H1 (cell line): ENCODE results near the gene TBC1D16. TPM values are rescaled to one million over a fixed set of nuclear protein-coding genes. Genes with fewer than 3 reads are reported as not detected.

Source experiments
- CTCF ChIA-PET: fragments of 300-600 bp; sonication (Branson Sonifier 250); formaldehyde crosslinking; loops from one replicate; lab custom pipeline; 2021; ENCODE audit not compliant: partially characterized antibody; lab: Charles Lee
- POLR2A ChIA-PET: fragments of 300-600 bp; sonication (Branson Sonifier 250); formaldehyde crosslinking; loops from one replicate; lab custom pipeline; 2021; ENCODE audit warnings: inconsistent platforms; ENCODE audit not compliant: partially characterized antibody; lab: Charles Lee
- DNase-seq, 2 experiments: peaks; one replicate each; pipeline versions ENCODE4 v3.0.0 to v3.0.0-alpha.2; 2010 to 2022; ENCODE audit warnings: low spot score in 2 of 2, low read depth in 1 of 2, mixed read lengths in 1 of 2
- FAIRE-seq: peaks from 2 replicates; lab custom pipeline; 2011; peaks lifted over from hg19 to GRCh38; lab: Jason Lieb, UNC
- H2AFZ ChIP-seq: 2 replicates; pipeline ENCODE4 v1.8.1; 2012; ENCODE audit warnings: low read length, inconsistent platforms
- H2AK5ac ChIP-seq: 2 replicates; pipeline ENCODE4 v1.6.1; 2013; ENCODE audit warnings: low read depth, low read length
- H2BK120ac ChIP-seq: replicated peaks from 2 replicates; pipeline ENCODE3; 2013; ENCODE audit warnings: low read depth, low read length, inconsistent platforms
- H2BK12ac ChIP-seq: 2 replicates; pipeline ENCODE4 v1.6.1; 2013; ENCODE audit warnings: low read depth, low read length
- H2BK15ac ChIP-seq: 2 replicates; pipeline ENCODE4 v1.6.1; 2013; ENCODE audit warnings: low read length
- H2BK20ac ChIP-seq: 2 replicates; pipeline ENCODE4 v1.6.1; 2013; ENCODE audit warnings: low read length
- H2BK5ac ChIP-seq: 2 replicates; pipeline ENCODE4 v1.6.1; 2013; ENCODE audit warnings: low read depth, low read length
- H3K14ac ChIP-seq: 2 replicates; pipeline ENCODE4 v1.6.1; 2013; ENCODE audit warnings: inconsistent platforms; ENCODE audit not compliant: insufficient read length
- H3K18ac ChIP-seq: 2 replicates; pipeline ENCODE4 v1.6.1; 2013; ENCODE audit warnings: low read length; ENCODE audit errors: extremely low read depth
- H3K23ac ChIP-seq: 2 replicates; pipeline ENCODE4 v1.6.1; 2013; ENCODE audit warnings: inconsistent platforms; ENCODE audit not compliant: insufficient read length
- H3K23me2 ChIP-seq: 2 replicates; pipeline ENCODE4 v1.6.1; 2013; ENCODE audit warnings: low read depth, low read length
- H3K27ac ChIP-seq: 2 replicates; pipeline ENCODE4 v1.6.1; 2011; ENCODE audit warnings: low read depth, low read length, inconsistent platforms
- H3K27me3 ChIP-seq, 4 experiments: replicated peaks in 1 of 4; 1 replicate in 1 of 4; 2 replicates in 3 of 4; pipeline versions ENCODE4 v1.6.1 to v1.8.1; 2011 to 2013; ENCODE audit warnings: low read length in 3 of 4, mild to moderate bottlenecking in 3 of 4, inconsistent platforms in 2 of 4, mixed read lengths in 2 of 4, moderate library complexity in 1 of 4; ENCODE audit not compliant: control insufficient read depth in 3 of 4, insufficient read depth in 3 of 4; ENCODE audit errors: extremely low read depth in 1 of 4
- H3K36me3 ChIP-seq, 4 experiments: 2 replicates each; pipeline versions ENCODE4 v1.6.1 to v1.8.1; 2011 to 2013; ENCODE audit warnings: mild to moderate bottlenecking in 4 of 4, low read length in 3 of 4, moderate library complexity in 2 of 4, control low read depth in 1 of 4, inconsistent platforms in 1 of 4; ENCODE audit not compliant: insufficient read depth in 4 of 4, control insufficient read depth in 2 of 4
- H3K4ac ChIP-seq: replicated peaks from 2 replicates; pipeline ENCODE3; 2013; ENCODE audit warnings: low read length, low read depth, mixed read lengths, inconsistent platforms; ENCODE audit not compliant: insufficient read length
- H3K4me1 ChIP-seq, 4 experiments: replicated peaks in 1 of 4; 1 replicate in 1 of 4; 2 replicates in 3 of 4; pipeline versions ENCODE4 v1.6.1 to v1.8.1; 2011 to 2013; ENCODE audit warnings: low read length in 3 of 4, inconsistent platforms in 2 of 4, mixed read lengths in 1 of 4; ENCODE audit not compliant: insufficient read depth in 4 of 4, control insufficient read depth in 3 of 4
- H3K4me2 ChIP-seq, 2 experiments: 2 replicates each; pipeline versions ENCODE4 v1.6.1 to v1.8.1; 2011 to 2013; ENCODE audit warnings: low read depth in 2 of 2, low read length in 2 of 2, control low read depth in 1 of 2, inconsistent platforms in 1 of 2, mild to moderate bottlenecking in 1 of 2; ENCODE audit not compliant: insufficient read depth in 1 of 2
- H3K4me3 ChIP-seq, 4 experiments: fragments of 200-600, 300-600 bp in 1 of 4; sonication (generic), shearing (Covaris generic), sonication (Bioruptor Twin) in 1 of 4; 2 replicates each; pipeline versions ENCODE4 v1.5.1 to v1.8.1; 2011 to 2016; ENCODE audit warnings: low read length in 4 of 4, low read depth in 3 of 4, control low read depth in 2 of 4, inconsistent platforms in 2 of 4, mild to moderate bottlenecking in 2 of 4, mixed read lengths in 1 of 4, moderate library complexity in 1 of 4; ENCODE audit not compliant: insufficient read depth in 2 of 4; ENCODE audit errors: extremely low read depth in 1 of 4
- H3K56ac ChIP-seq: replicated peaks from 2 replicates; pipeline ENCODE3; 2013; ENCODE audit warnings: low read depth, mild to moderate bottlenecking, mixed read lengths, low read length, inconsistent platforms; ENCODE audit not compliant: insufficient read length
- H3K79me1 ChIP-seq: 2 replicates; pipeline ENCODE4 v1.6.1; 2013; ENCODE audit warnings: low read depth, low read length, control low read depth
- H3K79me2 ChIP-seq, 2 experiments: 2 replicates each; pipeline versions ENCODE4 v1.6.1 to v1.8.1; 2012 to 2013; ENCODE audit warnings: low read length in 2 of 2, mild to moderate bottlenecking in 2 of 2, inconsistent platforms in 1 of 2; ENCODE audit not compliant: insufficient read depth in 2 of 2, control insufficient read depth in 1 of 2
- H3K9ac ChIP-seq, 4 experiments: replicated peaks in 1 of 4; 1 replicate in 1 of 4; 2 replicates in 3 of 4; pipeline versions ENCODE4 v1.6.1 to v1.8.1; 2011 to 2013; ENCODE audit warnings: low read depth in 3 of 4, low read length in 3 of 4, control low read depth in 2 of 4, mild to moderate bottlenecking in 2 of 4, moderate library complexity in 2 of 4, inconsistent platforms in 1 of 4; ENCODE audit errors: extremely low read depth in 1 of 4
- H3K9me3 ChIP-seq, 2 experiments: 2 replicates each; pipeline versions ENCODE4 v1.6.1 to v1.8.1; 2012 to 2013; ENCODE audit warnings: mild to moderate bottlenecking in 2 of 2, moderate library complexity in 2 of 2, control low read depth in 1 of 2, inconsistent platforms in 1 of 2, low read depth in 1 of 2, low read length in 1 of 2, mixed read lengths in 1 of 2; ENCODE audit not compliant: insufficient read depth in 2 of 2
- H4K20me1 ChIP-seq, 2 experiments: replicated peaks in 1 of 2; 2 replicates each; pipeline versions ENCODE3 to v1.8.1; 2011 to 2013; ENCODE audit warnings: inconsistent platforms in 2 of 2, low read length in 2 of 2, mild to moderate bottlenecking in 1 of 2; ENCODE audit not compliant: insufficient read depth in 2 of 2, control insufficient read depth in 1 of 2
- H4K5ac ChIP-seq: 2 replicates; pipeline ENCODE4 v1.6.1; 2013; ENCODE audit warnings: low read length, low read depth, mixed read lengths, inconsistent platforms; ENCODE audit not compliant: insufficient read length
- H4K8ac ChIP-seq: 2 replicates; pipeline ENCODE4 v1.8.0; 2013; ENCODE audit warnings: mild to moderate bottlenecking, moderate library complexity, low read length, inconsistent platforms; ENCODE audit not compliant: insufficient read depth; ENCODE audit errors: extremely low read depth
- H4K91ac ChIP-seq: replicated peaks from 2 replicates; pipeline ENCODE3; 2013; ENCODE audit warnings: low read length, mixed read lengths, inconsistent platforms; ENCODE audit not compliant: insufficient read length
- ATF2 ChIP-seq: IDR thresholded peaks from 2 replicates; pipeline ENCODE4 v1.6.1; 2012; ENCODE audit warnings: low read length, inconsistent platforms
- EZH2 ChIP-seq: fragments of 200-600 bp; sonication (generic); IDR thresholded peaks from 2 replicates; pipeline ENCODE4 v1.7.1; 2012; ENCODE audit warnings: low read depth, mild to moderate bottlenecking, moderate library complexity, low read length, inconsistent platforms; ENCODE audit not compliant: severe bottlenecking
- HDAC2 ChIP-seq, 2 experiments: fragments of 300-600 bp in 1 of 2; sonication (generic) in 1 of 2; IDR thresholded peaks; 2 replicates each; pipeline ENCODE4 v1.6.1; 2011 to 2012; ENCODE audit warnings: low read depth in 2 of 2, low read length in 2 of 2, mild to moderate bottlenecking in 2 of 2, moderate library complexity in 2 of 2, borderline replicate concordance in 1 of 2, inconsistent platforms in 1 of 2
- TEAD4 ChIP-seq: IDR thresholded peaks from 2 replicates; pipeline ENCODE4 v1.6.1; 2012; ENCODE audit warnings: low read depth, low read length, inconsistent platforms, mixed read lengths
- WGBS, 2 experiments: shearing (Covaris generic) in 1 of 2; methylation state at CpG; one replicate each; pipeline versions ENCODE4 v1.1.6 to v1.1.7; 2013 to 2015; ENCODE audit warnings: low lambda C conversion rate in 2 of 2, mixed read lengths in 2 of 2, inconsistent platforms in 1 of 2, low coverage in 1 of 2, missing lambda C conversion rate in 1 of 2; ENCODE audit not compliant: insufficient replicate concordance in 2 of 2, insufficient coverage in 1 of 2, insufficient read length in 1 of 2; ENCODE audit errors: extremely low coverage in 1 of 2, missing lambda C conversion rate in 1 of 2; 5-methylcytosine and 5-hydroxymethylcytosine counted together
- polyA plus RNA-seq, 7 experiments: library from polyadenylated mRNA; depleted of rRNA in 3 of 7; stranded (reverse) in 5 of 7; unstranded in 2 of 7; fragments of >200 nt in 5 of 7; fragments of 200-250 nt in 2 of 7; gene quantifications; 1 replicate in 5 of 7; 2 replicates in 1 of 7; 4 replicates in 1 of 7; pipeline versions ENCODE4 v1.2.1 to v1.2.3, GENCODE V29; 2011 to 2013; ENCODE audit warnings: missing spikeins in 2 of 7, mixed read lengths in 2 of 7
- total RNA-seq: library from RNA; stranded (reverse); fragmentation: NEBNext Ultra II Directional; extraction: Animal tissue kit (Norgen Biotek cat#: 25700); gene quantifications from 2 replicates; pipeline ENCODE4 v1.2.1, GENCODE V29; 2021
- TF ChIP-seq, protein P1 (sequence below): IDR thresholded peaks from 2 replicates; pipeline ENCODE4 v1.6.1; 2011; ENCODE audit warnings: low read length, improper control_type of control experiment

Gene TBC1D16
- total and polyA plus RNA-seq, 2 of the 8 experiments (the other 6 are each of a cell fraction or from before 2014, with no cell fraction given) = 21.1 to 109 TPM

DNA sequence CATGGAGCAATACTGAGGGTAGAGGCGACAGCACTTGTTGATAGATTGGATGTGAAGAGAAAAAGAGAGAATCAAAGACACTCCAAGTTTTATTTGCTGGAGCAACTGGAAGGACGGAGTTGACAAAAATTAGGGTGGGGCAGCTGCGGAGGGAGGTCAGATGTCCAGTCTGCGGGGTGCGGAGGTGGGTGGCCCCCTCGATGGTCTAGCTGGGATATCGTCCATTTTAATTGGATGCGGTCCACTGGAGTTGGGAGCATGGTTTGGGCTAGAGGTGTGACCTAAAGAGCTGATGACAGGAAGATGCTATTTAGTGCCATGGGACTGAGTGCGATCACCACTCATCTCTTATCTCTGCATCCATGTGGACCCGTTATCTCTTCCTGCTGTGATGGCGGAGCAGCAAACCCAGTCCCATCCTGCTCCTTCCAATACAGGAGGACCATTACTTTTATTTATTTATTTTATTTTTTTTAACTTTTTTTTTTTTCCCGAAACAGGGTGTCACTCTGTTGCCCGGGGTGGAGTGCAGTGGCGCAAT lies 148.2 kb downstream of the TBC1D16 start:
- Histone ChIP-seq H3K4ac (no peak overlapping the region), H2BK15ac (no peak overlapping the region), H3K9me3 (no peaks in the 10 kb centered on the region), H3K9ac (no peak overlapping the region), H2AK5ac (no peak overlapping the region), H3K4me3 (no peak overlapping the region), H2BK5ac (no peak overlapping the region), H3K36me3 (no peaks in the 10 kb centered on the region), H3K27ac (no peak overlapping the region), H3K27me3 (peaks cover 0 to 3% (median 0%) of the 10 kb centered on the region in 4 experiments; a peak in 1 of 7 replicates), H2BK120ac (no peak overlapping the region), H3K18ac (no peak overlapping the region), H3K79me2 (no peaks in the 10 kb centered on the region), H4K91ac (no peak overlapping the region), H3K56ac (no peak overlapping the region), H3K4me2 (no peak overlapping the region), H3K14ac (no peak overlapping the region), H2AFZ (no peak overlapping the region), H4K8ac (no peak overlapping the region; the same call in 1 of the 2 replicates), H3K23ac (no peak overlapping the region), H4K20me1 (peaks cover 0 to 1% of the 10 kb centered on the region in 2 experiments), H4K5ac (no peak overlapping the region), H2BK12ac (no peak overlapping the region), H2BK20ac (no peak overlapping the region), H3K79me1 (no peaks in the 10 kb centered on the region), H3K4me1 (no peaks in the 10 kb centered on the region), H3K23me2 (0 out of 2 replicates have a peak, but pooled peaks cover 1% of the 10 kb centered on the region)
- ChIA-PET POLR2A (no interaction called here), CTCF (interaction anchor here (0.7 to 6.7 kb wide), 12 partner anchors 8 to 142 kb away, joined by 3 to 64 read pairs (median 6); no protein-coding TSS in a partner anchor)
- DNase-seq (no peak), FAIRE-seq (no peak)
- WGBS, 2 experiments = 94% methylated on average over 14 of the region's 14 CpGs; no CpG with 5 or more reads in 1 of the 2 experiments
- no peak for TF ChIP-seq HDAC2 (IDR thresholded peaks at IDR 0.05; ENCODE audit: borderline replicate concordance in 1 of 2, low read depth in 2 of 2, low read length in 2 of 2)
- TF ChIP-seq EZH2 = no peak
- TF ChIP-seq TEAD4 = no peak
- TF ChIP-seq, protein P1, sequence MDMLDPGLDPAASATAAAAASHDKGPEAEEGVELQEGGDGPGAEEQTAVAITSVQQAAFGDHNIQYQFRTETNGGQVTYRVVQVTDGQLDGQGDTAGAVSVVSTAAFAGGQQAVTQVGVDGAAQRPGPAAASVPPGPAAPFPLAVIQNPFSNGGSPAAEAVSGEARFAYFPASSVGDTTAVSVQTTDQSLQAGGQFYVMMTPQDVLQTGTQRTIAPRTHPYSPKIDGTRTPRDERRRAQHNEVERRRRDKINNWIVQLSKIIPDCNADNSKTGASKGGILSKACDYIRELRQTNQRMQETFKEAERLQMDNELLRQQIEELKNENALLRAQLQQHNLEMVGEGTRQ = no peak
- no peak for TF ChIP-seq ATF2
